GM19324 (cell line): ENCODE results near the gene SERPINB8.

Source experiments
- ATAC-seq: cut with Tn5 transposase; IDR thresholded peaks from one replicate; pipeline ENCODE4 v1.9.1; 2021; ENCODE audit warnings: mild to moderate bottlenecking, moderate library complexity; ENCODE audit not compliant: unreplicated experiment, low FRiP score

Gene SERPINB8

GRCh38 chr18:63964908-63965307 lies 5.0 kb upstream of the SERPINB8 start:
- no peak for ATAC-seq

GRCh38 chr18:63965716-63966330 lies 4.1 kb upstream of the SERPINB8 start:
- no peak for ATAC-seq

- no peak for ATAC-seq
These were observed 926 bp downstream of the SERPINB8 start for GRCh38 chr18:63970809-63971205.

DNA sequence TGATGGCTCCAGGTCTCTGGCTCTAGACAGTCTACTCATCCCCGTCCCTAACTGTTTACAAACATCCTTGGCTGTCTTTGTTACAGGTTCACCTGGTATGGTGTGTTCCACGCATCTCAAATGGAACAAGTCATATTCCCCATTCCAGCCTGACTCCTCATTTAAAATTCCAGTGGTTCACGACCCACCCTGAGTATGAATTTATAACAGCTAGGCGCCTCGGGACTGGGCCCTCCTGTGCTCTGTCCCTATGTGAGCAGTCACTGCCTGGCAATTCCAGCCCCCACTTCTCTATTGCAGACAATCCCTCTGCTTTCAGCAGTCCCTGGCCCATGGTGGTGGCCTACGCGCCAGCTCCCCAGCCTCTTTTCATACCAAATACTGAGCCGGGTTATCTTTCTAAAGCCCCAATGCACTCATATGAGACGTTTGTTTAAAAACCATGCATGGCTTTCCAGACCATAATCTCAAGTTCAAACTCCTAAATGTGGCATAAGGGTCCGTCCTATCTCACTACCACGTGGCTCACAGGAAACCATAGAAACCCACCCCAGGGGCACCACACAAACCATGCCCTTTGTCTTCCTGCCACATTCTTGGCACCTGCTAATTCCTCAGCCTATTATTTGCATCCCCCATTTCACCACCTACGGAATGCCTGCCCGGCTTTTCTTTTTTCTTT lies 1.6 kb downstream of the SERPINB8 start:
- ATAC-seq: no peak

GRCh38 chr18:63972002-63972376 lies 2.1 kb downstream of the SERPINB8 start:
- no peak for ATAC-seq

GRCh38 chr18:63974991-63975390 lies 5.1 kb downstream of the SERPINB8 start:
- ATAC-seq: no peak

DNA sequence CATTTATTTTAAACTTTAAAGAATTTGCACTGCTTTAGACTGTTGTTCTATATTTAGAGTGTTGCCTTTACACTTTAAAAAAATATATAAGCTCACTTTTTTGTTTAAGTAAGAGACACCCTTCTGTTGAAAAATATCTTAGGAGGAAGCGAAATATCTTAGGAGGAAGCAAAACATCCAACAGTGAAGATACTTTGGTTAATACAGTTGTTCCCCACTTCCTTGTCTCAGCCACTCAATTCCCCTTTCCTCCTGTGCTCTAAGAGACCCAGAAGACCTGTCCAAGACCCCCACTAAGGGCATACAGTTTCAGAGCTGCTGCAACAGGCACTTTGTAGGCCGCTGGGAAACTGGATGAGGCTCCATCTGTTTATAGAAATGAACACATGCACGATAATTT lies 5.7 kb downstream of the SERPINB8 start:
- no peak for ATAC-seq

DNA sequence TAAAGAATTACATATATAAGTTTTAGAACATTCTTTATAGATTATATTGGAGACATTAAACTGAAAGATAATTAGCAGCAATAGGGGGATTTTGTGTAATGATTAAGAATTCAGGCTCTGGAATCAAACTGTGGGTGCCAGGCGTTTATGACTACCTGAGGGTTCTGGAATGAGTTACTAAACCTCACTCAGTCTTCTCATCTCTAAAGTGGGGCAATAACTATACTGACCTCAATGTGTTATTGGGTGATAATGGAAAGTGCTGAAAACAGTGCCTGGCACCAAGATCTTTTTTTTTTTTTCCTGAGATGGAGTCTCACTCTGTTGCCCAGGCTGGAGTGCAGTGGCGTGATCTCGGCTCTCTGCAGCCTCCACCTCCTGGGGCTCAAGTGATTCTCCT lies 7.2 kb downstream of the SERPINB8 start:
- ATAC-seq: no peak

DNA sequence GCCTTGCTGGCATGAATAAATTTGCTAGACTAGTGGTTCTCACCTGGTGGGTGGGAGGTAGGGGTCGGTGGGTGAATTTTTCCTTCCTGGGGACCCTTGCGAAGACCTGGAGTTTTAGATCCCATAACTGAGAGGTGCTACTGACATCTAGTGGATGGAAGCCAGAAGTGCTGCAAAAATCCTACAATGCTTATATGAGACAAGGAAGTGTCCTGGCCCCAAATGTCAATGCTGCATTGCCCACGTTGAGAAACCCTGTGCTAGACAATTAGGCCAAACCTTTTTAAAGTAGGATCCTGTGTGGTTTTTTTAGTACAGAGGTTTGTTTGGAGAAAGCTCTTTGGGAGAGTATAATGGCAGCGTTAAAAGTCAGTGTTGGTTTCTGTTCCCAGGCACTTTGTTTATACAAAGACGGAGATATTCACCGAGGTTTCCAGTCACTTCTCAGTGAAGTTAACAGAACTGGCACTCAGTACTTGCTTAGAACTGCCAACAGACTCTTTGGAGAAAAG lies 9.6 kb downstream of the SERPINB8 start:
- ATAC-seq: peak; percentile 64

DNA sequence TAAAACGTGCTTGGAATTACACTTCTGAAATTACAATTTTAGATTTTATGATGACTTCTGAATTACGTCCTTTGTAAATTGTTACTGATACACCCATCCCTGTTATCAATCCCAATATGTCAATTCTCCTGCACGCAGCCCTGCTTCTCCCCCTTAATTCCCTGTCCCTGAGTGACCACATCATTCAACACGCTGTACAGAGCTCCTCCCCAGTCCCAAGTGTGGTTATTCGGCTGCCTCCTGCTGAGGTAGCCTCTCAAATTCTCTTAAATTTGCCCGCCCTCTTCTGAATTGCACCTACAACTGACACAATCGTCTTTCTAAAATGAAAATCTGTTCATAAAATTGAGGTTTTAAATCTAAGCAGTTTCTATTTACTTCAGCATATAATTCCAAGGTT lies 10.1 kb downstream of the SERPINB8 start:
- ATAC-seq: no peak

- no peak for ATAC-seq
These were observed 11.1 kb downstream of the SERPINB8 start for GRCh38 chr18:63980896-63981460.

- no peak for ATAC-seq
These were observed 11.8 kb downstream of the SERPINB8 start for GRCh38 chr18:63981719-63982118.

DNA sequence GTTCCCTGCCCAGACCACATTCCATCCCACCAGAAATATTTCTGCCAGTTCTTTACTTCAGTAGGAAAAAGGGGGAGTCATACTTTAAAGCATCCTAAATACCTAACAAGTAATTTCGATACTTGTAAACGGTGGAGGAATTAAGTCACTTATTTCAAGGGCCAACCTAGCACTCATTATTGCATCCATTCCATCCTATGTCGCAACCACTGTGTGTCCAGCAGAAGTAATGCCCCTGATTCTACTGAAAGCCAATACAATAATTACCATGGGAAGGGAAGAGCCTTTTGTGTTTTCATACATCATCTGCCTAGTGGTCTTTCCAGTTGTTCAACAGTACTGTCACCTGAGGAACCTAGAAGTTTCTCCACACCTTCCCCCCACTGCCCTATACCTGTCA lies 12.5 kb downstream of the SERPINB8 start:
- no peak for ATAC-seq

DNA sequence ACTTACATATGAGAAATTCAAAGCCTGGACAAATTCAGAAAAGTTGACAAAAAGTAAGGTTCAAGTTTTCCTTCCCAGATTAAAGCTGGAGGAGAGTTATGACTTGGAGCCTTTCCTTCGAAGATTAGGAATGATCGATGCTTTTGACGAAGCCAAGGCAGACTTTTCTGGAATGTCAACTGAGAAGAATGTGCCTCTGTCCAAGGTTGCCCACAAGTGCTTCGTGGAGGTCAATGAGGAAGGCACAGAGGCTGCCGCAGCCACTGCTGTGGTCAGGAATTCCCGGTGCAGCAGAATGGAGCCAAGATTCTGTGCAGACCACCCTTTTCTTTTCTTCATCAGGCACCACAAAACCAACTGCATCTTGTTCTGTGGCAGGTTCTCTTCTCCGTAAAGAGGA lies 17.0 kb downstream of the SERPINB8 start:
- no peak for ATAC-seq

GRCh38 chr18:63987743-63988142 lies 17.9 kb downstream of the SERPINB8 start:
- no peak for ATAC-seq

DNA sequence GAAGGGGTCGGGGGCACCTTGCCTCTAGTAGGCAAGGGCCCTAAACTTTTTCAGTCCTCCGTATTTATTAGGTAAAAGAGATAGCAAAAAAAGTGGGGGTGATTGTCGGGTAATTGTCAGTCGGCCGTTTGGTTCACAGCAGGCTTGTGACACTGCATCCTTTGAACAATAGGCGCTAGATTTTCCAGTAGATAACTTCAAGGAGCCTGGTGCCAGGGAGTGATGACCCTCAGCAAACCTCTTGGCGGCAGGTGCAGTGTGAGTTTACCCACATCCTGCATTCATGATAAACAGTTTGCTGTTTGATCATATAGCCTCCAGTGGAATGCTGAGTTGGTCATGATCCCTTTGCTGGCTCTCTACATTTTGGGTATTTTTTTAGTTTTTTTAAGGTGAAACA lies 22.9 kb downstream of the SERPINB8 start:
- no peak for ATAC-seq

DNA sequence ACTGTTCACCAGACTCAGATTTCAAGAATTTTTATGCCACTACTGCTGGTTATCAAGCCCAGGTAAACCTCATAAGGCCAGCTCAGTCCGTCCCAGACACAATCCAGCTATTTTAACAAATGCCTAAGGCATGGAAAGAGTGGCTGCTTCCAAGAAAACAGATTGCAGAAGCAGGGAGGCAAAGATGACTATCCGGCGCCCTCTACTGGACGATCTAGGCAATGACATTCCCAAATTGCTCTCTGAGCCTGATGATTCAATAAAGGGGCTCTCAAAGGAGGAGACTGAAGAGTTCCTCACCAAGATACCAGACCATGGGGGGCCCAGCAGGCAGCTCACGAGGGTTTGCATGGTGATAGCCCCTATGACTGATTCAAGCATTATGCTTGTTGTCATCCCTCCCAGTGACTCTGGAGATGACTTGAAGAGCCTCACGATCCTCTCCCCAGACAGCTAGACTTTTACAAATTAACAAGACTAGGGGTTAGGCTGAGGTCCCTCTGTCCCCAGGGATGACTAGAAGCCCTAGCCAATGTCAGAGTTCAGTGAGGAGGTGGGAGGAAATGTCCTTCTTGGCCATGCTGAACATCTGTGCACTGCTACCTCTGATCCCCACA lies 25.0 kb downstream of the SERPINB8 start:
- ATAC-seq: no peak

GRCh38 chr18:63997041-63997440 lies 27.2 kb downstream of the SERPINB8 start:
- ATAC-seq: no peak

DNA sequence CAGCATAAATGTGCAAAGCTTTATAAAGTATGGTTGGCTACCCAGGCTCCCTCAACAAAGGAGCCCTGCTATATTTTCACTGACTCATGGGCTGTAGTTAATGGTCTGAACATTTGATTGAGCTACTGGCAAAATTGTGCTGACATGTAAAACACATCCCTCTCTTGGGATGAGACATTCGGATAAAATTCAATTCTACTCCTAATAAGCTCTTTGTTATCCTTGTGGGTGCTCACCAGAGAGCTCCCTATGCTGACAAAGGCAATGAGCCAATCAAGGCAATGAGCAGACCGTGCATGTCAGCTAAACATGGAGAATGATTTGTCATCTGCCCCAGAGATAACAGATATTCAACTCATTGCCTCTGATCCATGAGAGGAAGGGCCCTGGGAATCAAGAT lies 27.7 kb downstream of the SERPINB8 start:
- no peak for ATAC-seq

DNA sequence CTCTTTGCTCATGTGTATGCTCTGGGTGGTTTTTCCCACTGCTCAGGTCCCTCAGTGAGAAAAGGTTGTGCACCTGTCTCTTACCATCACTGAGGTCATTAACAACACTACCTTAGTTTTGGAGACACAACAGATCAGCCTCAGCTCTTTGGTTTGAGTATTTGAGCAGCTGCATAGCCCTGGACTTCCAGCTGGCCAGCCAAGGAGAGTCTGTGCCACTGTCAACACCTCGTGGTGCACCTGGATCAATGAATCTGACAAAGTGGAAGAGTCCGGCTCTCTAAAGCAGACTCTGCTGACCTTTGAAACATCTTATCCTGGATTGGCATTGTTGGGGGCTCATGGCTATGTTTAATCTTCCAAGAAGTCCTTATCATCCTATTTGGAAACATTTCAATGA lies 30.0 kb downstream of the SERPINB8 start:
- ATAC-seq: no peak

- ATAC-seq: no peak
These were observed 32.7 kb downstream of the SERPINB8 start for GRCh38 chr18:64002581-64002980.

DNA sequence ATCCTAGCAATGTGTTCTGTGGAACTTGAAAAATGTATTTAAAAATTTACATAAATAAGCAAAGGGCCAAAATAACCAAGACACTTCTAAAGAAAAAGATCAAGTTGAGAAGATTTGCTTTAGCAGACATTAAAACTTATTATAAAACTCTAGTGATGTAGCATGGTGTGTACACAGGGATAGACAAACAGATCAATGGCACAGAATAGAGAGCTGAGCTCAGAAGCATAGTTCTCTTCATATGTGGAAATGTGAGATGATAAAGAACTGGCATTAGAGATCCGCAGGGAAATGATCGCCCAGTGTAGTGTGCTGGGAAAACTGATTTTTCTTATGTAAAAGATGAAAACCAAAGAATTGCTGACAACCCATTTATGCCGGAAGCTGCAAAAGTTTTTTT lies 39.4 kb downstream of the SERPINB8 start:
- no peak for ATAC-seq
